PC-9 (cell line): ENCODE results near the gene CNTNAP5. TPM values are rescaled to one million over a fixed set of nuclear protein-coding genes. Genes with fewer than 3 reads are reported as not detected.

Experiments used
- BruUV-seq: library from RNA; stranded (reverse); fragments of 400-500 nt; replicated peaks from 2 replicates; lab custom pipeline; 2021; lab: Mats Ljungman, UMichigan
- CTCF ChIA-PET: fragments of 300-600 bp; sonication (Branson Sonifier 250); formaldehyde crosslinking; loops from one replicate; lab custom pipeline; 2022; ENCODE audit warnings: antibody characterized with exemption; lab: Charles Lee
- POLR2A ChIA-PET: fragments of 300-600 bp; sonication (Branson Sonifier 250); formaldehyde crosslinking; loops from one replicate; lab custom pipeline; 2022; ENCODE audit warnings: antibody characterized with exemption; ENCODE audit not compliant: unreplicated experiment; lab: Charles Lee
- DNase-seq, 2 experiments: peaks; one replicate each; pipeline versions ENCODE4 v3.0.0 to v3.0.0-alpha.2; 2015 to 2022; ENCODE audit warnings: mixed read lengths in 1 of 2
- H2AFZ ChIP-seq: fragments of 200-600 bp; sonication (generic); 2 replicates; pipeline ENCODE4 v1.8.1; 2017; ENCODE audit warnings: antibody characterized with exemption
- H3F3A ChIP-seq: fragments of 200-600 bp; sonication (generic); 2 replicates; pipeline ENCODE4 v1.8.1; 2017; ENCODE audit warnings: antibody characterized with exemption, mild to moderate bottlenecking, low read depth; ENCODE audit not compliant: insufficient read depth
- H3K27ac ChIP-seq: fragments of 200-600 bp; sonication (generic); 2 replicates; pipeline ENCODE4 v1.6.1; 2016; ENCODE audit warnings: mixed run types
- H3K27me3 ChIP-seq: fragments of 200-600 bp; sonication (generic); 2 replicates; pipeline ENCODE4 v1.6.1; 2016; ENCODE audit warnings: low read depth, mixed run types; ENCODE audit not compliant: insufficient read depth
- H3K36me3 ChIP-seq: fragments of 200-600 bp; sonication (generic); 2 replicates; pipeline ENCODE4 v1.6.1; 2016; ENCODE audit warnings: low read depth, mixed run types
- H3K4me1 ChIP-seq: fragments of 200-600 bp; sonication (generic); replicated peaks from 2 replicates; pipeline ENCODE4 v1.6.1; 2016; ENCODE audit warnings: mixed run types; ENCODE audit not compliant: insufficient read depth
- H3K4me2 ChIP-seq: fragments of 200-600 bp; sonication (generic); 2 replicates; pipeline ENCODE4 v1.6.1; 2017; ENCODE audit warnings: mixed run types
- H3K4me3 ChIP-seq: fragments of 200-600 bp; sonication (generic); 2 replicates; pipeline ENCODE4 v1.6.1; 2016; ENCODE audit warnings: mixed run types
- H3K79me2 ChIP-seq: fragments of 200-600 bp; sonication (generic); 2 replicates; pipeline ENCODE4 v1.6.1; 2017; ENCODE audit warnings: low read depth, mixed run types
- H3K9me2 ChIP-seq: fragments of 200-600 bp; sonication (generic); 2 replicates; pipeline ENCODE4 v1.8.1; 2017; ENCODE audit warnings: mild to moderate bottlenecking; ENCODE audit not compliant: insufficient read depth
- H3K9me3 ChIP-seq: fragments of 200-600 bp; sonication (generic); 2 replicates; pipeline ENCODE4 v1.8.1; 2016; ENCODE audit warnings: low read depth; ENCODE audit not compliant: insufficient read depth
- H4K20me1 ChIP-seq: fragments of 200-600 bp; sonication (generic); 2 replicates; pipeline ENCODE4 v1.8.1; 2017; ENCODE audit not compliant: insufficient read depth
- EZH2 ChIP-seq: fragments of 200-600 bp; sonication (generic); IDR thresholded peaks from 2 replicates; pipeline ENCODE4 v1.8.0; 2017; ENCODE audit warnings: antibody characterized with exemption, low read depth
- intact Hi-C: fragments of 100-400 bp; cut with micrococcal nuclease; formaldehyde crosslinking; loops from one replicate; pipeline ENCODE4 v1.10.0; 2022; ENCODE audit not compliant: unreplicated experiment
- total RNA-seq: library from RNA; stranded (reverse); gene quantifications from 2 replicates; pipeline ENCODE4 v1.2.3, GENCODE V29; 2021
- TF ChIP-seq, protein P1 (sequence below): fragments of 200-600 bp; sonication (generic); conservative IDR thresholded peaks from 2 replicates; pipeline ENCODE4 v1.6.1; 2017; ENCODE audit warnings: mixed run types, antibody characterized with exemption, mild to moderate bottlenecking, moderate library complexity

The CNTNAP5 gene
- total RNA-seq, 1 experiment from 2014 or later, result not detected

DNA sequence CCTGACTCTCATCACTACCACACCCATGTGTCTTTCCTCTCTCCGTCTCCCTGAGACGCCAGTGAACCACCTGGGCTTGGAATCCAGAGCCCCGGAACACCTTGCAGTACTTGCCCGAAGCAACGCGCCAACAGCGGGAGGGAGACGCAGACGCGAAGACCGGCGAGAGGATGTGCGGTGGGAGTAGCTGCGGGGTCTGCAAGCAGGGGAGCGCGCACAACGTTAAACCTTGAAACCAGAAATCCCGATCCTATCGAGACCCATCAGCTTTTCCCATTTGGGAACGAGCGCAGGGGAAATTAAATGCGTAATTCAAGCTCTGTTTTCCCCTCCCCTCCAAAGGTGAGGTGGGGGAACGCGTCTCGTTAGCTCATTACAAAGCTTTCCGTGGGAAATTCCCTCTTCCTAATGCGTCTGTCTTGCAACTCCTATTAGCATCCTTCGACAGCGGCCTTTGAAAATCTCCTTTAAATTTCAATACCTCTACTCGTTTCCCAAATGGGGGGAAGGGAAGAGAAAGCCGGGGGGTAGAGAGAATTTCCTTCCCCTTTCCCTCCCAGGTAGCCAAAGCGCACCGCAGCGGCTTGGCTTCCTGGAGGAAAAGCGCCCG lies 421 bp upstream of the CNTNAP5 start:
- H3K9me2 ChIP-seq, result no peaks in the 10 kb centered on the region
- no peaks in the 10 kb centered on the region for H3K4me1 ChIP-seq
- H3K9me3 ChIP-seq, result no peaks in the 10 kb centered on the region; the same call in 1 of the 2 replicates
- DNase-seq, result no peak
- no peaks in the 10 kb centered on the region for H3K36me3 ChIP-seq
- no peak overlapping the region for H2AFZ ChIP-seq
- ChIA-PET CTCF (no interaction called here), POLR2A (no interaction called here)
- BruUV-seq, result no TSS peak
- H3K4me3 ChIP-seq, result no peak overlapping the region
- H3K4me2 ChIP-seq, result no peak overlapping the region
- H3F3A ChIP-seq, result no peaks in the 10 kb centered on the region
- TF ChIP-seq, protein P1, sequence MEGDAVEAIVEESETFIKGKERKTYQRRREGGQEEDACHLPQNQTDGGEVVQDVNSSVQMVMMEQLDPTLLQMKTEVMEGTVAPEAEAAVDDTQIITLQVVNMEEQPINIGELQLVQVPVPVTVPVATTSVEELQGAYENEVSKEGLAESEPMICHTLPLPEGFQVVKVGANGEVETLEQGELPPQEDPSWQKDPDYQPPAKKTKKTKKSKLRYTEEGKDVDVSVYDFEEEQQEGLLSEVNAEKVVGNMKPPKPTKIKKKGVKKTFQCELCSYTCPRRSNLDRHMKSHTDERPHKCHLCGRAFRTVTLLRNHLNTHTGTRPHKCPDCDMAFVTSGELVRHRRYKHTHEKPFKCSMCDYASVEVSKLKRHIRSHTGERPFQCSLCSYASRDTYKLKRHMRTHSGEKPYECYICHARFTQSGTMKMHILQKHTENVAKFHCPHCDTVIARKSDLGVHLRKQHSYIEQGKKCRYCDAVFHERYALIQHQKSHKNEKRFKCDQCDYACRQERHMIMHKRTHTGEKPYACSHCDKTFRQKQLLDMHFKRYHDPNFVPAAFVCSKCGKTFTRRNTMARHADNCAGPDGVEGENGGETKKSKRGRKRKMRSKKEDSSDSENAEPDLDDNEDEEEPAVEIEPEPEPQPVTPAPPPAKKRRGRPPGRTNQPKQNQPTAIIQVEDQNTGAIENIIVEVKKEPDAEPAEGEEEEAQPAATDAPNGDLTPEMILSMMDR, result no peak
- no peak for TF ChIP-seq EZH2
- no peaks in the 10 kb centered on the region for H3K79me2 ChIP-seq
- intact Hi-C loops, result no loop called here
- no peak overlapping the region for H3K27ac ChIP-seq
- no peaks in the 10 kb centered on the region for H3K27me3 ChIP-seq
- H4K20me1 ChIP-seq, result no peaks in the 10 kb centered on the region

DNA sequence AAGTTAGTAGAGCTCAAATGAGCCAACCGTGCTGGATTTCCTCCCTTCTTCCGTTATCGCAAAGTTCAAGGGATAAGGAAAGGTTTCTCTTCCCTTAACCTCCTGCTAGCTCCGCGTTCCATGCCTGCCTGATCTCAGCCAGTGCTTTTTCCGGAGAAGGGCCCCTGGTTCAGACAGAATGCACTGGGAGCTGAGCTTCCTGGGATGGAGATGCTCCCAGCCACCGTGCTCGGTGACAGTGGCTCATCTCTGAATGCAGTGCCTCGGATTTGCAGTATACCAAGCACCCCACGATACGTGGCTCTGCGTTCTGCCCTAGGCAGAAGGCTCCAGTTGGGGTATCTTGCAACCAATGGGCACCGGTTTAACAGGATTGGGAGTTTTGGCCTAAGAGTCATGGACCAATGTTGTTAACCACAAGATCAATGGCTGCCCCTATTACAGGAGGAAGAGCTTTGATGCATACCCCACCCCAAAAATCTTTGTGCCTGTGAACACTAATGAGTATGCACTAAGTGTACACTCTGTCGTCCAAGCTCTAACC lies 876 bp downstream of the CNTNAP5 start:
- H2AFZ ChIP-seq, result no peak overlapping the region
- intact Hi-C loops, result no loop called here
- H3K4me3 ChIP-seq, result no peak overlapping the region
- H4K20me1 ChIP-seq, result no peaks in the 10 kb centered on the region
- DNase-seq, result no peak
- no peaks in the 10 kb centered on the region for H3K36me3 ChIP-seq
- ChIA-PET POLR2A (no interaction called here), CTCF (no interaction called here)
- H3K4me2 ChIP-seq, result no peak overlapping the region
- BruUV-seq, result no TSS peak
- H3F3A ChIP-seq, result no peaks in the 10 kb centered on the region
- no peaks in the 10 kb centered on the region for H3K27me3 ChIP-seq
- TF ChIP-seq EZH2, result no peak
- TF ChIP-seq, protein P1, result no peak
- no peaks in the 10 kb centered on the region for H3K9me2 ChIP-seq
- no peaks in the 10 kb centered on the region for H3K4me1 ChIP-seq
- H3K9me3 ChIP-seq, result no peaks in the 10 kb centered on the region; the same call in 1 of the 2 replicates
- no peaks in the 10 kb centered on the region for H3K79me2 ChIP-seq
- no peak overlapping the region for H3K27ac ChIP-seq

DNA sequence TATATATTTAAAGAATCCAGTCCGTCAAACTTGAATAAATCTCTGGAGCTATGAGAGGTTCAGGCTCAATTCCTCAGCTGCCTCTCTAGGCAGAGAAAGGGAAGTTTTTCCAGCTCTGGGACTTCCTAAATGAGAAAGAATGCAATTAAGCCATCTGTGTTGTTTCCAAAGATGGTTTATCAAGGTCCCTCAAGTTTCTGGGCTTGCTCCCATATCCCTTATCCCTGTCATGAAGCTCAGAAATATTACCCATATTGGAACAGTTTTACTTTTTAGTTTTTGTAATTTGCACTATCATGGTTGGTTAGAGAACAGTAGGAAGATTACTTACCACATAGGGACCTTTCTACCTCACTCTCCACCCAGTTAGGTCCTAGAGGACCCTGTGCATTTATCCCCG lies 1.4 kb downstream of the CNTNAP5 start:
- POLR2A ChIA-PET, result no interaction called here
- intact Hi-C loops, result no loop called here
- Histone ChIP-seq H3K27ac (no peak overlapping the region), H3K4me2 (no peak overlapping the region), H3K9me2 (no peaks in the 10 kb centered on the region), H3F3A (no peaks in the 10 kb centered on the region), H3K4me1 (no peaks in the 10 kb centered on the region), H3K79me2 (no peaks in the 10 kb centered on the region), H2AFZ (no peak overlapping the region), H3K27me3 (no peaks in the 10 kb centered on the region), H4K20me1 (no peaks in the 10 kb centered on the region), H3K36me3 (no peaks in the 10 kb centered on the region), H3K4me3 (no peak overlapping the region), H3K9me3 (no peaks in the 10 kb centered on the region; the same call in 1 of the 2 replicates)
- no peak for TF ChIP-seq EZH2
- TF ChIP-seq, protein P1, result no peak
- CTCF ChIA-PET, result no interaction called here
- BruUV-seq, result no TSS peak
- DNase-seq, result no peak
